Astrocyte (in vitro differentiated cells and primary cell): ENCODE results near the gene EPS15.

Experiments used
- CTCF ChIP-seq: IDR thresholded peaks from 2 replicates; pipeline ENCODE4 v1.5.1; 2011; ENCODE audit warnings: low read depth, mild to moderate bottlenecking, inconsistent platforms, low read length, moderate library complexity; ENCODE audit not compliant: insufficient read depth
- EZH2 ChIP-seq: IDR thresholded peaks from 2 replicates; pipeline ENCODE4 v1.6.1; 2012; ENCODE audit warnings: mild to moderate bottlenecking, low read length, inconsistent platforms; ENCODE audit not compliant: insufficient read depth

- TF ChIP-seq EZH2 (no peak), CTCF (no peak)
Measured at GRCh38 chr1:51349862-51350261, 169.2 kb downstream of the EPS15 start.
